Activated B cell treated with CpG ODN at 0.5 μM for 24 hours (primary cell): ENCODE data around the gene CCDC188. TPM values are rescaled to one million over a fixed set of nuclear protein-coding genes. Genes with fewer than 3 reads are reported as not detected.

Experiments used
- ATAC-seq: fragments of 200-7000 bp; cut with Tn5 transposase; one replicate; pipeline ENCODE4 v1.10.0; 2021; ENCODE audit warnings: low read depth, mild to moderate bottlenecking, moderate library complexity
- CTCF ChIA-PET: fragments of 350-600 bp; sonication (Branson Sonifier 250); formaldehyde crosslinking; loops from one replicate; lab custom pipeline; 2021; ENCODE audit warnings: antibody characterized with exemption; lab: Charles Lee
- POLR2A ChIA-PET: fragments of 350-600 bp; sonication (Branson Sonifier 250); formaldehyde crosslinking; loops from one replicate; lab custom pipeline; 2021; ENCODE audit warnings: antibody characterized with exemption; lab: Charles Lee
- DNase-seq: peaks from one replicate; pipeline ENCODE4 v3.0.0; 2022
- H3K27ac Mint-ChIP-seq: one replicate; pipeline ENCODE4 v1.8.0; 2020; ENCODE audit warnings: mixed read lengths
- H3K27me3 Mint-ChIP-seq: one replicate; pipeline ENCODE4 v1.8.0; 2021; ENCODE audit warnings: mixed read lengths
- H3K36me3 Mint-ChIP-seq: one replicate; pipeline ENCODE4 v1.8.0; 2021; ENCODE audit warnings: low read depth, mixed read lengths
- H3K4me1 Mint-ChIP-seq: one replicate; pipeline ENCODE4 v1.8.0; 2021; ENCODE audit warnings: mixed read lengths
- H3K4me3 Mint-ChIP-seq: one replicate; pipeline ENCODE4 v1.8.0; 2020; ENCODE audit warnings: mild to moderate bottlenecking, mixed read lengths
- H3K9me3 Mint-ChIP-seq: one replicate; pipeline ENCODE4 v1.8.0; 2020; ENCODE audit warnings: mixed read lengths
- intact Hi-C: fragments of 100-400 bp; cut with micrococcal nuclease; formaldehyde crosslinking; loops from one replicate; pipeline ENCODE4 v1.15.1; 2024
- total RNA-seq: library from RNA; stranded (reverse); gene quantifications from 2 replicates; pipeline ENCODE4 v1.2.3, GENCODE V29; 2022
- TF ChIP-seq, protein P1 (sequence below): fragments of 200-600 bp; IDR thresholded peaks from one replicate; pipeline ENCODE4 v1.8.0; 2022; ENCODE audit warnings: antibody characterized with exemption, mild to moderate bottlenecking

CCDC188 gene
- total RNA-seq, 1 donor from 2014 or later = not detected

DNA sequence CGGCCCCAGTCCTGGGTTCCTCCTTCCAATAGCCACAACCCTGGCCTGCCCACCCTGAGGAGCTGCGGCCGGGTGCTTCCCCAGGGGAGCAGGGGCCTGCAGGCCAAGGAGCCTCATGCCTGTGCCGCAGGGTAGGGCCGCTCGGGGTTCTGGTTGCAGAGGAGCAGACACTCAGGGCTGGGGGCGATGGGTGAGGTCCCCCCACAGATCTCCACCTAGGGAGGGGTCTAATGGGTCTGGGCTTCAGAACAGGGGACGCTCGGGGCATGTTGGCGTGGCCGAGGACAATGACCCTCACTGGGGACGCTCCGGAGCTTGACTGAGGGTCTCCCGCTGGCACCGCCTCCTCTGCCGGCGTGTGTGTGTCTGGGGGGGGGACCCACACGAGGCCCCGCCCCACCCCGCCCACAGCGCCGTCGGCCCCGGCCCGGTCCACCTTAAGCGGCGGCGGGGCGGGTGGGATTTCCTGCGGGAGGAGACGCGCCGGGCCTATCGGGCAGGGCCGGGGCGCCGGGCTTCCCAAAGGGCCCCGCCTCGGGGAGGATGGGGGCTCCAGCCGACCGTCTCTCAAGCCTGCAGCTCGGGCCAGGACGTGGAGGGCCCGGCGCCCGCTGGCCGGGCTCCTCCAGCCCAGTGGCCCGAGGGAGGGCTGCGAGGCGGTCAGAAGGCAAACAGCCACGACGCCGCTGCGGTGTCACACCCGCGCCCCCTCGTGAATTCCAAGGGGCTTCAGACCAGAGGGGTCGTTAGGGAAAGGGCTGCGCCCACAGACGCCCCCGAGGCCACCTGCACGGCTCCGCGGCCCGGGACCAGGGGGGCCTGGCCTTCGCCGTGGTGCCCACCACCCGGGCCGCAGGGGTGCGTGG is 19.9 kb downstream of the CCDC188 start:
- no peaks in the 10 kb centered on the region for H3K27me3 Mint-ChIP-seq
- H3K9me3 Mint-ChIP-seq = no peaks in the 10 kb centered on the region
- POLR2A ChIA-PET = interaction anchor here (1.3 kb wide), 1 partner anchor 13 kb away, joined by 8 read pairs; the partner anchor contains the start of gene TRMT2A
- DNase-seq (peak; percentile 75), ATAC-seq (peak; percentile 83)
- peaks cover 25% of the 10 kb centered on the region for H3K36me3 Mint-ChIP-seq
- intact Hi-C loops = loop anchor here (1.0 to 5.0 kb wide), 8 partner anchors 14 to 728 kb away; partner anchors contain the start of genes DGCR8, HIRA, KLHL22 and MRPL40
- no peak overlapping the region for H3K27ac Mint-ChIP-seq
- TF ChIP-seq, protein P1, sequence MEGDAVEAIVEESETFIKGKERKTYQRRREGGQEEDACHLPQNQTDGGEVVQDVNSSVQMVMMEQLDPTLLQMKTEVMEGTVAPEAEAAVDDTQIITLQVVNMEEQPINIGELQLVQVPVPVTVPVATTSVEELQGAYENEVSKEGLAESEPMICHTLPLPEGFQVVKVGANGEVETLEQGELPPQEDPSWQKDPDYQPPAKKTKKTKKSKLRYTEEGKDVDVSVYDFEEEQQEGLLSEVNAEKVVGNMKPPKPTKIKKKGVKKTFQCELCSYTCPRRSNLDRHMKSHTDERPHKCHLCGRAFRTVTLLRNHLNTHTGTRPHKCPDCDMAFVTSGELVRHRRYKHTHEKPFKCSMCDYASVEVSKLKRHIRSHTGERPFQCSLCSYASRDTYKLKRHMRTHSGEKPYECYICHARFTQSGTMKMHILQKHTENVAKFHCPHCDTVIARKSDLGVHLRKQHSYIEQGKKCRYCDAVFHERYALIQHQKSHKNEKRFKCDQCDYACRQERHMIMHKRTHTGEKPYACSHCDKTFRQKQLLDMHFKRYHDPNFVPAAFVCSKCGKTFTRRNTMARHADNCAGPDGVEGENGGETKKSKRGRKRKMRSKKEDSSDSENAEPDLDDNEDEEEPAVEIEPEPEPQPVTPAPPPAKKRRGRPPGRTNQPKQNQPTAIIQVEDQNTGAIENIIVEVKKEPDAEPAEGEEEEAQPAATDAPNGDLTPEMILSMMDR = no peak
- CTCF ChIA-PET = no interaction called here
- H3K4me3 Mint-ChIP-seq = peak overlapping the region; percentile 70
- H3K4me1 Mint-ChIP-seq = peaks cover 34% of the 10 kb centered on the region

DNA sequence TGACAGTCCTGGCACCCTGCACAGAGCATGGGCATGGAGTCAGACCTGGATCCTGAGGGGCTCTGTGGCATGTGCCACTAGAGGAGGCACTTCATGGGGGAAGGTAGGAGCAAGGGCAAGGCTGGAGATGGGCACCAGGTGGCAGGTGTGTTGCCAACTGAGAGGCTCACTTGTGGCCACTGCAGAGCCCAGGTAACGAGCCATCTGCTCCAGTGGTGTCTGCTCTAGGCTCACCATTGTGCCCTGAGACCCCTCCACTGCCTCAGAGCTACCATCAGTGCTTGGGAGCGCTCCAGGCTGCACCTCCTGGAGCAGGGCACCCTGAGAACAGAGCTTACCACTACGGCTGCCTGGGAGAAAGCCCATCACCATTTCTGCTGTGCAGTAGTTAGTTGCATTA is 20.5 kb downstream of the CCDC188 start:
- peaks cover 30% of the 10 kb centered on the region for H3K4me1 Mint-ChIP-seq

DNA sequence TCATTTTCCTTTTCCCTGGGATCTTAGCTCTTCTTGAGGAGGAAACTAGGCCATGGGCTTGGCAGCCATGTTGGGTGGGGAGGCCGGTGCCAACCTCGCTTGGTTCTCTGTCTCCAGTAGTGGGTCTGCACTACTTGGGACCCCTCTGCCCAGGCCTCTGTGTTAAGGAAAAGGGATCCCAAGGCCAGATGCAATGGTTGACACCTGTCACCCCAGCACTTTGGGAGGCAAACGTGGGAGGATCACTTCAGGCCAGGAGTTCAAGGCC is 21.2 kb downstream of the CCDC188 start:
- DNase-seq (no peak), ATAC-seq (no peak)
- intact Hi-C loops = loop anchor here (2.0 to 5.0 kb wide), 4 partner anchors 77 to 729 kb away; partner anchors contain the start of genes HIRA, KLHL22, MRPL40 and PI4KA
- no peaks in the 10 kb centered on the region for H3K27me3 Mint-ChIP-seq
- ChIA-PET POLR2A (interaction anchor here (1.5 kb wide), 1 partner anchor 12 kb away, joined by 4 read pairs; the partner anchor contains the start of gene TRMT2A), CTCF (interaction anchor here (1.3 kb wide), 1 partner anchor 159 kb away, joined by 4 read pairs; no protein-coding TSS in a partner anchor)
- no peak overlapping the region for H3K4me3 Mint-ChIP-seq
- H3K4me1 Mint-ChIP-seq = peaks cover 25% of the 10 kb centered on the region
- no peak overlapping the region for H3K27ac Mint-ChIP-seq
- peaks cover 38% of the 10 kb centered on the region for H3K36me3 Mint-ChIP-seq
- H3K9me3 Mint-ChIP-seq = no peaks in the 10 kb centered on the region
- TF ChIP-seq, protein P1 = no peak

More for the DNA sequence above, 20.5 kb downstream of the CCDC188 start:
- H3K27ac Mint-ChIP-seq = no peak overlapping the region
- H3K4me3 Mint-ChIP-seq = peak overlapping the region; percentile 50
- no peaks in the 10 kb centered on the region for H3K27me3 Mint-ChIP-seq
- no peak for DNase-seq
- no peak for ATAC-seq
- intact Hi-C loops = loop anchor here (2.0 to 5.0 kb wide), 4 partner anchors 76 to 728 kb away; partner anchors contain the start of genes HIRA, KLHL22, MRPL40 and PI4KA
- POLR2A ChIA-PET = interaction anchor here (1.3 to 1.5 kb wide), 2 partner anchors 13 kb away, joined by 4 to 8 read pairs; partner anchors contain the start of gene TRMT2A
- TF ChIP-seq, protein P1 = no peak
- H3K9me3 Mint-ChIP-seq = no peaks in the 10 kb centered on the region
- H3K36me3 Mint-ChIP-seq = peaks cover 31% of the 10 kb centered on the region
- CTCF ChIA-PET = no interaction called here

GRCh38 chr22:20128902-20129746 is 21.7 kb downstream of the CCDC188 start:
- Mint-ChIP-seq H3K4me3 (no peak overlapping the region), H3K4me1 (peaks cover 20% of the 10 kb centered on the region), H3K27me3 (no peaks in the 10 kb centered on the region), H3K27ac (peak overlapping the region; percentile 24), H3K36me3 (peaks cover 42% of the 10 kb centered on the region), H3K9me3 (no peaks in the 10 kb centered on the region)
- intact Hi-C loops = no loop called here
- ChIA-PET POLR2A (interaction anchor here (1.5 kb wide), 1 partner anchor 12 kb away, joined by 4 read pairs; the partner anchor contains the start of gene TRMT2A), CTCF (interaction anchor here (1.3 kb wide), 1 partner anchor 159 kb away, joined by 4 read pairs; no protein-coding TSS in a partner anchor)
- TF ChIP-seq, protein P1 = no peak
- DNase-seq (no peak), ATAC-seq (no peak)
